HUES6 (cell line): ENCODE measurements around the gene TMEM53.

Experiments used
- H3K27ac ChIP-seq: 2 replicates; pipeline ENCODE4 v1.7.0; 2013; ENCODE audit warnings: low read depth, mild to moderate bottlenecking, low read length, inconsistent platforms
- H3K27me3 ChIP-seq: 2 replicates; pipeline ENCODE4 v1.6.1; 2013; ENCODE audit warnings: low read length; ENCODE audit not compliant: control insufficient read depth, insufficient read depth
- H3K36me3 ChIP-seq: 2 replicates; pipeline ENCODE4 v1.6.1; 2013; ENCODE audit warnings: low read length; ENCODE audit not compliant: control insufficient read depth, insufficient read depth
- H3K4me1 ChIP-seq: 2 replicates; pipeline ENCODE4 v1.6.1; 2013; ENCODE audit warnings: low read length; ENCODE audit not compliant: control insufficient read depth, insufficient read depth
- H3K4me3 ChIP-seq: 2 replicates; pipeline ENCODE4 v1.5.1; 2013; ENCODE audit warnings: low read depth, low read length
- H3K9ac ChIP-seq: one replicate; pipeline ENCODE4 v1.6.1; 2013; ENCODE audit warnings: mild to moderate bottlenecking, low read length
- H3K9me3 ChIP-seq: 2 replicates; pipeline ENCODE4 v1.6.1; 2013; ENCODE audit warnings: low read depth, low read length; ENCODE audit not compliant: control insufficient read depth, insufficient read depth

TMEM53 gene

DNA sequence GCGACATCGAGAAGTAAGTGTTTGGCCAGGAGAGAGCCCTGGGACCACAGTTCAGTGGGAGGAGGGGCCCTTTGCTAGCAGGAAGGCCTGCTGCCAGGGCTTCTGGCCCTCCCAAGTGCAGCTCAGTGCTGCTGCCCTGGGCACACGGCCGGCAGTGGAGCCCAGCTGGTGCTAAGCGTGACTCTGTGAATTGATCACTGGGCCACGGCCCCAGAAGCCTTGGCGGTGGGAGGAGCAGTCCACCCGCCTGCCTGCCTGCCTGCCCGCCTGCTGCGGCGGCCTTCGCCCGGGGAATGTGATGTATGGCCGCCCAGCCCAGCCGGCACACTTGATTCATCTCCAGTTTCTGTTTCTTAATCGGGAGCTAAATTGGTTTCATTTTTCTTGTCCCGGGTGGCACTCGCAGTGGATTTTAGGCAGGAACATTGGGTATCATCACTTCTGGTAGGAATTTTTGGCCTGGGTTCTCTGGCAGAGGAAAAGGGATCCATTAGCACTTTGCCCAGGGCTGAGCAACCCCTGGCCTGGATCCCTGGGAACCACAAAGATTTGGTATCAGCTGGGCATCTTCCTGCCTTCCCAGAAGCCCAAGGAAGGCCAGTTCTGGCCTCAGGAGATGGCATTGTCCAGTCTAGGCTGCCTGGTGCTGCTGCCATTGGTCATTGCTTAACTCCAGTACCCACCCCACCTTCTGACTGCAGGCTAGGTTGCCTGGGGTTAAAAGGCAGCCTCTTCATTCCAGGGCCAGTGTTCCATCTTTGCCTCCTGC, 28.6 kb downstream of the TMEM53 start:
- Histone ChIP-seq H3K27me3 (no peaks in the 10 kb centered on the region), H3K36me3 (peaks cover 96% of the 10 kb centered on the region), H3K4me1 (peaks cover 15% of the 10 kb centered on the region), H3K9ac (no peak overlapping the region), H3K27ac (no peak overlapping the region), H3K9me3 (no peaks in the 10 kb centered on the region), H3K4me3 (no peak overlapping the region)

DNA sequence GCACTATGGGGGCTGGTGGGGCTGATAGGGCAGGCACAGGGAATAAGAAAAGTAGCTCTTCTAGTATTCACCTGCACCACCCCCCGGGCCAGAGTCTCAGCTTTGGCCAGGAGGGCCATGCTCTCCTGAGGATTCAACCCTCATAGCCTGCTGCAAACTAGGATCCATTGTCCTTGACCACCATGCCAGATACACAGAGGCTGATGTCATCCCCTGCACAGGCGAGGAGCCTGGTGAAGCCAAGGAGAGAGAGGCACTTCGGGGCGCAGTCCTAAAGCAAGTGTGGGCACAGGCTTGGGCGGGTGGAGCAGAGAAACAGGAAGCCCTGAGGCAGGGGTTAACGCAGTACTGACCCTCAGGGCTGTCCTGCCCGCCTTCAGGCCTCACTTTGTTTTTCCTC, 29.5 kb downstream of the TMEM53 start:
- Histone ChIP-seq H3K9ac (no peak overlapping the region), H3K27me3 (no peaks in the 10 kb centered on the region), H3K4me1 (peaks cover 7% of the 10 kb centered on the region), H3K27ac (no peak overlapping the region), H3K4me3 (no peak overlapping the region), H3K36me3 (peaks cover 95% of the 10 kb centered on the region), H3K9me3 (no peaks in the 10 kb centered on the region)

GRCh38 chr1:44643721-44644334, 30.5 kb downstream of the TMEM53 start:
- Histone ChIP-seq H3K27me3 (no peaks in the 10 kb centered on the region), H3K4me1 (no peaks in the 10 kb centered on the region), H3K9me3 (no peaks in the 10 kb centered on the region), H3K27ac (no peak overlapping the region), H3K4me3 (no peak overlapping the region), H3K9ac (no peak overlapping the region), H3K36me3 (peaks cover 93% of the 10 kb centered on the region)

- no peak overlapping the region for H3K4me3 ChIP-seq
- H3K36me3 ChIP-seq: peaks cover 94% of the 10 kb centered on the region
- no peaks in the 10 kb centered on the region for H3K27me3 ChIP-seq
- no peaks in the 10 kb centered on the region for H3K9me3 ChIP-seq
- no peak overlapping the region for H3K9ac ChIP-seq
- no peaks in the 10 kb centered on the region for H3K4me1 ChIP-seq
- H3K27ac ChIP-seq: no peak overlapping the region
Measured at GRCh38 chr1:44642925-44643324, 31.4 kb downstream of the TMEM53 start.

DNA sequence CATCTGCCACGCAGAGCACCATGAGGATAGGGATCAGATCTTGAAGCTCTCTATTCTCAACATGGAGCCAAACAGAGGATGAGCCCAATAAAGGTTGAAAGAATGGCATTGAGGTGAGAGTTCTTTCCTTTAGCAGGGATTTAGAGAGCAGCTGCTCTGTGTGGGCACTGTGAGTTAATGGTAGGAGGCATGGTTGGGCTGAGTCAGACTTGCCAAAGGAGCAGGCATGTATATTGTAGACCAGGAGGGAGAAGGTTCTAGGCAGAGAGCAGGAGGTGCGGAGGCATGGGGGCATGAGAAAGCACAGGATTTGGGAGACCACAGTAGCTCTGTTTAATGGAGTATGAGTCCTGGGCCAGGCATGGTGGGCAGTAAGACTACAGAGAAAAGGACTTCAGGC, 32.0 kb downstream of the TMEM53 start:
- H3K4me3 ChIP-seq: no peak overlapping the region
- no peak overlapping the region for H3K27ac ChIP-seq
- peaks cover 94% of the 10 kb centered on the region for H3K36me3 ChIP-seq
- H3K4me1 ChIP-seq: no peaks in the 10 kb centered on the region
- H3K27me3 ChIP-seq: no peaks in the 10 kb centered on the region
- H3K9me3 ChIP-seq: no peaks in the 10 kb centered on the region
- no peak overlapping the region for H3K9ac ChIP-seq

GRCh38 chr1:44641126-44642102, 32.9 kb downstream of the TMEM53 start:
- Histone ChIP-seq H3K9ac (no peak overlapping the region), H3K27me3 (no peaks in the 10 kb centered on the region), H3K36me3 (peaks cover 95% of the 10 kb centered on the region), H3K9me3 (no peaks in the 10 kb centered on the region), H3K4me1 (no peaks in the 10 kb centered on the region), H3K4me3 (no peak overlapping the region), H3K27ac (no peak overlapping the region)

- H3K36me3 ChIP-seq: peaks cover 96% of the 10 kb centered on the region
- H3K9ac ChIP-seq: no peak overlapping the region
- H3K9me3 ChIP-seq: no peaks in the 10 kb centered on the region
- no peaks in the 10 kb centered on the region for H3K27me3 ChIP-seq
- no peak overlapping the region for H3K4me3 ChIP-seq
- no peaks in the 10 kb centered on the region for H3K4me1 ChIP-seq
- H3K27ac ChIP-seq: no peak overlapping the region
Measured at GRCh38 chr1:44640200-44640853, 34.0 kb downstream of the TMEM53 start.

DNA sequence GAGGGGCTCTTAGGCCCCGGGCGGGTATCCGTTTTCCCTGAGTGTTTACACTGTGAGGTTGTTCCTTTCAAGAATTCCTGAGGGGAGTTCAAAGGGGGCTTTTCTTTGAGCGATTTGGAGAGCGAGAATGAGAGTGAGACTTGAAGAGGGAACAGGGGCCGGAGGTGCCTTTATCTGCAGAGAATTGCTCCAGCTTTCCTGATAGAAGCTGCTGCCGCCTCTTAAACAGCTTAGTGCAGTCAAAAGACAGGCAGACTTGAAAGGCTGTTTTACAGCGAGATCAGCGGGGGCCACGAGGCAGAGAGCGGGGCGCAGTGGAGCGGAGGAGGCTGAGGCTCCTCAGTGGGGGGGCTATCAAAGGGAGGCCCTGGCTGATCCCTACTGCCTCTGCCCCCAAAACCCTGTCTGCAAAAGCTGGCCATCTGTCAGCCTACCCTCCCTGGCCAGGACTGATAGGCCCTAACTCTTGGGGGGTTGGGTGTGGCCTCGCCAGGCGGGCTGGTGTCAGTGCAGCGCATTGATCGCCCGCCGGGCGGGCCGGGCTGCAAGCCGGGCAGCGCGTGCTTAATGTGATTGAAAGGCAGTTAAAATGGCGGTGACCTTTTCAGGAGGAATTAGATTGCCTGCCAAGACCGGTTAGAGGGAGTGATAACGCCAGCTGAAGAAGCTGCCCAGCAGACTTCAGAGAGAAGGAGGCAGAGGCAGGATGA, 36.4 kb downstream of the TMEM53 start:
- H3K4me3 ChIP-seq: no peak overlapping the region
- no peaks in the 10 kb centered on the region for H3K27me3 ChIP-seq
- no peaks in the 10 kb centered on the region for H3K9me3 ChIP-seq
- peaks cover 97% of the 10 kb centered on the region for H3K36me3 ChIP-seq
- peaks cover 6% of the 10 kb centered on the region for H3K4me1 ChIP-seq
- H3K9ac ChIP-seq: no peak overlapping the region
- H3K27ac ChIP-seq: no peak overlapping the region

GRCh38 chr1:44636688-44637598, 37.3 kb downstream of the TMEM53 start:
- no peaks in the 10 kb centered on the region for H3K27me3 ChIP-seq
- H3K9ac ChIP-seq: no peak overlapping the region
- no peak overlapping the region for H3K27ac ChIP-seq
- H3K4me3 ChIP-seq: no peak overlapping the region
- H3K36me3 ChIP-seq: peaks cover 88% of the 10 kb centered on the region
- H3K9me3 ChIP-seq: no peaks in the 10 kb centered on the region
- peaks cover 11% of the 10 kb centered on the region for H3K4me1 ChIP-seq
